PC-3 (cell line): ENCODE data around the gene SUPT7L. TPM values are rescaled to one million over a fixed set of nuclear protein-coding genes. Genes with fewer than 3 reads are reported as not detected.
"Not testable (repeated sequence)": the region's sequence is repeated elsewhere in the genome, so short reads cannot be mapped to it uniquely, and the experiment has no call there.

ENCODE experiments used
- ATAC-seq: fragments of 200-7000 bp; cut with Tn5 transposase; 2 replicates; pipeline ENCODE4 v1.9.1; 2020; ENCODE audit warnings: mild to moderate bottlenecking, moderate library complexity
- BruUV-seq: library from RNA; stranded (reverse); fragments of 400-500 nt; replicated peaks from 2 replicates; lab custom pipeline; 2021; lab: Mats Ljungman, UMichigan
- CTCF ChIA-PET: fragments of 300-600 bp; sonication (Branson Sonifier 250); formaldehyde crosslinking; loops from one replicate; lab custom pipeline; 2022; ENCODE audit warnings: antibody characterized with exemption; lab: Charles Lee
- POLR2A ChIA-PET: fragments of 300-600 bp; sonication (Branson Sonifier 250); formaldehyde crosslinking; loops from one replicate; lab custom pipeline; 2022; ENCODE audit warnings: antibody characterized with exemption; ENCODE audit not compliant: unreplicated experiment; lab: Charles Lee
- DNase-seq: peaks from one replicate; pipeline ENCODE4 v3.0.0-alpha.2; 2015
- H2AFZ ChIP-seq: fragments of 300-600 bp; sonication (generic); 2 replicates; pipeline ENCODE4 v1.6.0; 2016; ENCODE audit warnings: antibody characterized with exemption, low read length
- H3F3A ChIP-seq: fragments of 300-600 bp; sonication (generic); one replicate; pipeline ENCODE4 v1.6.0; 2017; ENCODE audit warnings: antibody characterized with exemption, low read length, control low read depth, mild to moderate bottlenecking; ENCODE audit not compliant: unreplicated experiment
- H3K27ac ChIP-seq: fragments of 300-600 bp; sonication (generic); 2 replicates; pipeline ENCODE4 v1.5.1; 2016; ENCODE audit warnings: mild to moderate bottlenecking, low read length
- H3K27me3 ChIP-seq: fragments of 300-600 bp; sonication (generic); 2 replicates; pipeline ENCODE4 v1.6.1; 2016; ENCODE audit warnings: low read length, mixed read lengths
- H3K36me3 ChIP-seq: fragments of 300-600 bp; sonication (generic); 2 replicates; pipeline ENCODE4 v1.6.1; 2016; ENCODE audit warnings: low read depth, mixed run types, low read length, mixed read lengths
- H3K4me1 ChIP-seq: fragments of 300-600 bp; sonication (generic); 2 replicates; pipeline ENCODE4 v1.5.1; 2016; ENCODE audit warnings: low read length; ENCODE audit not compliant: insufficient read depth
- H3K4me2 ChIP-seq: fragments of 300-600 bp; sonication (generic); 2 replicates; pipeline ENCODE4 v1.6.0; 2016; ENCODE audit warnings: low read length
- H3K4me3 ChIP-seq: fragments of 300-600 bp; sonication (generic); 2 replicates; pipeline ENCODE4 v1.5.1; 2016; ENCODE audit warnings: mild to moderate bottlenecking, low read length, mixed read lengths
- H3K79me2 ChIP-seq: fragments of 300-600 bp; sonication (generic); 2 replicates; pipeline ENCODE4 v1.6.1; 2017; ENCODE audit warnings: low read length, mixed read lengths
- H3K9ac ChIP-seq: fragments of 300-600 bp; sonication (generic); 2 replicates; pipeline ENCODE4 v1.6.0; 2016; ENCODE audit warnings: mild to moderate bottlenecking, low read length
- H3K9me2 ChIP-seq: fragments of 300-600 bp; sonication (generic); replicated peaks from 2 replicates; pipeline ENCODE4 v1.6.1; 2016; ENCODE audit warnings: mixed run types, low read length, mixed read lengths
- H3K9me3 ChIP-seq: fragments of 300-600 bp; sonication (generic); 2 replicates; pipeline ENCODE4 v1.6.1; 2016; ENCODE audit warnings: low read length, mixed read lengths
- H4K20me1 ChIP-seq: fragments of 300-600 bp; sonication (generic); 2 replicates; pipeline ENCODE4 v1.6.1; 2016; ENCODE audit warnings: low read length, mixed read lengths
- EZH2 ChIP-seq: fragments of 300-600 bp; sonication (generic); IDR thresholded peaks from one replicate; pipeline ENCODE4 v1.6.1; 2017; ENCODE audit warnings: antibody characterized with exemption, mild to moderate bottlenecking, low read length; ENCODE audit not compliant: unreplicated experiment
- EZH2phosphoT487 ChIP-seq: fragments of 300-600 bp; sonication (generic); IDR thresholded peaks from 2 replicates; pipeline ENCODE4 v1.6.1; 2018; ENCODE audit warnings: mild to moderate bottlenecking, antibody characterized with exemption, low read length, borderline replicate concordance
- intact Hi-C: fragments of 100-400 bp; cut with micrococcal nuclease; formaldehyde crosslinking; loops from 2 replicates; pipeline ENCODE4 v1.9.0; 2023
- total RNA-seq: library from RNA; depleted of rRNA; stranded (reverse); fragments of >200 nt; gene quantifications from 2 replicates; pipeline ENCODE4 v1.2.3, GENCODE V29; 2014
- TF ChIP-seq, protein P1 (sequence below): fragments of 300-600 bp; sonication (generic); conservative IDR thresholded peaks from 2 replicates; pipeline ENCODE4 v1.5.1; 2017; ENCODE audit warnings: antibody characterized with exemption, low read depth, mild to moderate bottlenecking, low read length

The SUPT7L gene
- total RNA-seq, 1 experiment from 2014 or later, result 23.4 TPM

DNA sequence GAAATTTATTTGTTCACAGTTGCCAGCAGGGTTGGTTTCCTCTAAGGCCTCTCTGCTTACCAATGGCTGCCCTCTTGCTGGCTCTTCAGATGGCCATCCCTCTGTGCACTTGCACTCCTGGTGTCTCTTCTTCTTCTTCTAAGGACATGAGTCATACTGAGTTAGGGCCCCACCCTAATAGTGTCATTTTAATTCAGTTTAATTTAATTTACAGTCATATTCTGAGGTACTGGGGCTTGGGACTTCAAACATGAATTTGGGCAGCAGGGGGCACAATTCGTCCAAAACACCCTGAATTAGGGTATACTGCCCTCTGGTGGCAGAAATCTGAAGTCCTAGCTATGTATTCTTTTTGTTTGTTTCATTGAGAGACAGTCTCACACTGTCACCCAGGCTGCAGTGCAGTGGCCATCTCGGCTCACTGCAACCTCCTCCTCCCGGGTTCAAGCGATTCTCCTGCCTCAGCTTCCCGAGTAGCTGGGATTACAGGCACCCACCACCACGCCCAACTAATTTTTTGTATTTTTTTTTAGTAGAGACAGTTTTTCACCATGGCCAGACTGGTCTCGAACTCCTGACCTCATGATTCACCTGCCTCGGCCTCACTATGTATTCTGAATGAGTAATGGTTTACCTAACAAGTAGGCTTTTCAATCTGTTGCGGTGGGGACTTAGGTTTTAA lies 20.1 kb upstream of the SUPT7L start:
- ATAC-seq (peak; percentile 82), DNase-seq (peak; percentile 98)
- peak overlapping the region; percentile 79 for H3K27ac ChIP-seq
- no peak overlapping the region for H2AFZ ChIP-seq
- H3K79me2 ChIP-seq, result no peaks in the 10 kb centered on the region
- peak overlapping the region; percentile 43; the same call in 1 of the 2 replicates for H3K9ac ChIP-seq
- no TSS peak for BruUV-seq
- H3K27me3 ChIP-seq, result no peaks in the 10 kb centered on the region
- no peaks in the 10 kb centered on the region for H3K9me3 ChIP-seq
- no peaks in the 10 kb centered on the region for H3K9me2 ChIP-seq
- H3K4me1 ChIP-seq, result peaks cover 29% of the 10 kb centered on the region
- POLR2A ChIA-PET, result no interaction called here
- H3F3A ChIP-seq, result peaks cover 7% of the 10 kb centered on the region
- intact Hi-C loops, result loop anchor here (1.0 kb wide), 1 partner anchor 275 kb away; no protein-coding TSS in a partner anchor
- H3K4me2 ChIP-seq, result peak overlapping the region; percentile 51
- no peaks in the 10 kb centered on the region for H4K20me1 ChIP-seq
- no peak overlapping the region for H3K4me3 ChIP-seq
- CTCF ChIA-PET, result interaction anchor here (0.5 to 2.3 kb wide), 7 partner anchors 8 to 362 kb away, joined by 3 to 8 read pairs (median 7); partner anchors contain the start of genes CCDC121 and GPN1
- peaks cover 32% of the 10 kb centered on the region for H3K36me3 ChIP-seq
- no peak for TF ChIP-seq EZH2phosphoT487
- TF ChIP-seq, protein P1, sequence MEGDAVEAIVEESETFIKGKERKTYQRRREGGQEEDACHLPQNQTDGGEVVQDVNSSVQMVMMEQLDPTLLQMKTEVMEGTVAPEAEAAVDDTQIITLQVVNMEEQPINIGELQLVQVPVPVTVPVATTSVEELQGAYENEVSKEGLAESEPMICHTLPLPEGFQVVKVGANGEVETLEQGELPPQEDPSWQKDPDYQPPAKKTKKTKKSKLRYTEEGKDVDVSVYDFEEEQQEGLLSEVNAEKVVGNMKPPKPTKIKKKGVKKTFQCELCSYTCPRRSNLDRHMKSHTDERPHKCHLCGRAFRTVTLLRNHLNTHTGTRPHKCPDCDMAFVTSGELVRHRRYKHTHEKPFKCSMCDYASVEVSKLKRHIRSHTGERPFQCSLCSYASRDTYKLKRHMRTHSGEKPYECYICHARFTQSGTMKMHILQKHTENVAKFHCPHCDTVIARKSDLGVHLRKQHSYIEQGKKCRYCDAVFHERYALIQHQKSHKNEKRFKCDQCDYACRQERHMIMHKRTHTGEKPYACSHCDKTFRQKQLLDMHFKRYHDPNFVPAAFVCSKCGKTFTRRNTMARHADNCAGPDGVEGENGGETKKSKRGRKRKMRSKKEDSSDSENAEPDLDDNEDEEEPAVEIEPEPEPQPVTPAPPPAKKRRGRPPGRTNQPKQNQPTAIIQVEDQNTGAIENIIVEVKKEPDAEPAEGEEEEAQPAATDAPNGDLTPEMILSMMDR, result peak; percentile 99

DNA sequence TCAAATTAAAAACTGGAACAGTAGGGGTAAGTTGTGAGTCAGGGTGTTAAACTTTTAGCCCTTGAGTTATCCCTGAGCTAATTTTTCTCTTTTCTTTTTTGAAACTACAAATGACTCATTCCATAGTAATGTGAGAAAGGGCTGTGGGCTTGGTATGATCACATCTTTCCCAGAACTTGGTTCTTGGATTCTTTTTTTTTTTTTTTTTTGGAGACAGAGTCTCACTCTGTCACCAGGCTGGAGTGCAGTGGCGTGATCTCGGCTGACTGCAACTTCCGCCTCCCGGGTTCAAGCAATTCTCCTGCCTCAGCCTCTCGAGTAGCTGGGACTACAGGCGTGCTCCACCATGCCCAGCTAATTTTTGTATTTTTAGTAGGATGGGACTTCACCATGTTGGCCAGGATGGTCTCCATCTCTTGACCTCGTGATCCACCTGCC lies 18.9 kb upstream of the SUPT7L start:
- not testable (repeated sequence) for H3K9me3 ChIP-seq, H3K9me2 ChIP-seq, H4K20me1 ChIP-seq, H3F3A ChIP-seq, H3K4me3 ChIP-seq, H2AFZ ChIP-seq, BruUV-seq, H3K27me3 ChIP-seq, H3K79me2 ChIP-seq
- ATAC-seq, result peak; percentile 82
- Histone ChIP-seq H3K9ac (peak overlapping the region; percentile 43), H3K36me3 (peaks cover 34% of the 10 kb centered on the region), H3K27ac (peak overlapping the region; percentile 79), H3K4me2 (peak overlapping the region; percentile 51), H3K4me1 (peaks cover 29% of the 10 kb centered on the region)
- ChIA-PET CTCF (interaction anchor here (0.6 to 2.3 kb wide), 7 partner anchors 24 to 875 kb away, joined by 3 to 8 read pairs (median 6); no protein-coding TSS in a partner anchor), POLR2A (interaction anchor here (0.6 to 0.7 kb wide), 3 partner anchors 54 to 273 kb away, joined by 3 to 10 read pairs (median 8); no protein-coding TSS in a partner anchor)
- peak; percentile 88 for DNase-seq
- intact Hi-C loops, result loop anchor here (1.0 kb wide), 1 partner anchor 254 kb away; the partner anchor contains the start of gene NRBP1

DNA sequence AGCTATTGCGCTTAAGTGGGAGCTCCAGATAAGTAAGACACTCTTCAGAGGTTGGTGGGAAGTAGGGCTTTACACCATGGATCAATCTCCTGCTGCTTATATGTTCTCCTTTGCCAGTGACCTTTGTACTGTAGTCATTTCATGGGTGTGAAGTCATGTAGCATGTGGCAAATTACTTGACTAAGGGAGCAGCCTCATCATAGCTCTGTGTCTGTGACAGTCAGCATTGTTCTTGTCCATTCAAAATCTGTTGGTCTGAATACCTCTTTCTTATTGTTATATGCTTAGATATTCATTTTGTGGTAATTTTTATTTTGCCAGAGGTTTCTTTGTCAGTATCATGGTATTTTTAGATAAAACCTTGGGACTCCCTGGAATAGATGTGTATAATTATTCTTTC lies 18.4 kb upstream of the SUPT7L start:
- H3K9me2 ChIP-seq, result no peaks in the 10 kb centered on the region
- BruUV-seq, result no TSS peak
- H3F3A ChIP-seq, result peaks cover 11% of the 10 kb centered on the region
- no peak overlapping the region for H3K4me3 ChIP-seq
- H3K36me3 ChIP-seq, result peaks cover 39% of the 10 kb centered on the region
- intact Hi-C loops, result loop anchor here (1.0 kb wide), 1 partner anchor 254 kb away; the partner anchor contains the start of gene NRBP1
- peaks cover 29% of the 10 kb centered on the region for H3K4me1 ChIP-seq
- DNase-seq (no peak), ATAC-seq (peak; percentile 30)
- TF ChIP-seq EZH2phosphoT487 (no peak), EZH2 (no peak)
- TF ChIP-seq, protein P1, result no peak
- peak overlapping the region; percentile 79 for H3K27ac ChIP-seq
- no peaks in the 10 kb centered on the region for H3K79me2 ChIP-seq
- no peaks in the 10 kb centered on the region for H4K20me1 ChIP-seq
- POLR2A ChIA-PET, result interaction anchor here (0.6 to 0.7 kb wide), 2 partner anchors 54 to 273 kb away, joined by 3 to 10 read pairs; no protein-coding TSS in a partner anchor
- H3K4me2 ChIP-seq, result peak overlapping the region; percentile 51
- peak overlapping the region; percentile 20 for H3K9ac ChIP-seq
- no peaks in the 10 kb centered on the region for H3K9me3 ChIP-seq
- H2AFZ ChIP-seq, result no peak overlapping the region
- H3K27me3 ChIP-seq, result no peaks in the 10 kb centered on the region
- CTCF ChIA-PET, result interaction anchor here (0.7 to 2.3 kb wide), 4 partner anchors 24 to 876 kb away, joined by 5 to 7 read pairs (median 6); no protein-coding TSS in a partner anchor
